GM21576 (cell line): ENCODE results near the gene PCDHGA10.
"Not testable (repeated sequence)": the region's sequence is repeated elsewhere in the genome, so short reads cannot be mapped to it uniquely, and the experiment has no call there.

Experiments used
- ATAC-seq: cut with Tn5 transposase; IDR thresholded peaks from one replicate; pipeline ENCODE4 v1.9.1; 2021; ENCODE audit warnings: mild to moderate bottlenecking, moderate library complexity; ENCODE audit not compliant: unreplicated experiment

Gene PCDHGA10

DNA sequence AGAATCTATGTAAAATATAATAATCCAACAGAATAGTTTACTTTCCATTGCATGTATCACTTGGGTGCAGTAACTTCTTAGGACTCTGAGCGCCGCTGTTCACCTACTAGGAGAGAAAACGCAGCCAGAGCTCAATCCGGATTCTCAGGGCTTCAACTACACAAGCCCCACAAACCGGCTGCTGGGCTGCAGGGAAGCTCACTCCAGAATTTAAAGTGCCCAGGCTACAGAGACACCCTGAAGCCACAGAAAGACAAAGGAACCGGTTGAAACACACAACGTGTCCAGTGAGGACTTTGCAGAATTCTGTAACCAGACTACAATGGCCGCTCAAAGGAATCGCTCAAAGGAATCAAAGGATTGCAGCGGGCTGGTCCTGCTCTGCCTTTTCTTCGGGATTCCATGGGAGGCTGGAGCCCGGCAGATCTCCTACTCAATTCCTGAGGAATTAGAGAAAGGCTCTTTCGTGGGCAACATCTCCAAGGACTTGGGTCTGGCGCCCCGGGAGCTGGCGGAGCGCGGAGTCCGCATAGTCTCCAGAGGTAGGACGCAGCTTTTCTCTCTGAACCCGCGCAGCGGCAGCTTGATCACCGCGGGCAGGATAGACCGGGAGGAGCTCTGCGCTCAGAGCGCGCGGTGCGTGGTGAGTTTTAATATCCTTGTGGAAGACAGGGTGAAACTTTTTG lies at the start of gene PCDHGA10:
TSS of gene PCDHGA10 (plus strand) at position 134 of the 686 bp plus-strand sequence. CDS start at position 323, 189 bp downstream.
- peak; percentile 83 for ATAC-seq

DNA sequence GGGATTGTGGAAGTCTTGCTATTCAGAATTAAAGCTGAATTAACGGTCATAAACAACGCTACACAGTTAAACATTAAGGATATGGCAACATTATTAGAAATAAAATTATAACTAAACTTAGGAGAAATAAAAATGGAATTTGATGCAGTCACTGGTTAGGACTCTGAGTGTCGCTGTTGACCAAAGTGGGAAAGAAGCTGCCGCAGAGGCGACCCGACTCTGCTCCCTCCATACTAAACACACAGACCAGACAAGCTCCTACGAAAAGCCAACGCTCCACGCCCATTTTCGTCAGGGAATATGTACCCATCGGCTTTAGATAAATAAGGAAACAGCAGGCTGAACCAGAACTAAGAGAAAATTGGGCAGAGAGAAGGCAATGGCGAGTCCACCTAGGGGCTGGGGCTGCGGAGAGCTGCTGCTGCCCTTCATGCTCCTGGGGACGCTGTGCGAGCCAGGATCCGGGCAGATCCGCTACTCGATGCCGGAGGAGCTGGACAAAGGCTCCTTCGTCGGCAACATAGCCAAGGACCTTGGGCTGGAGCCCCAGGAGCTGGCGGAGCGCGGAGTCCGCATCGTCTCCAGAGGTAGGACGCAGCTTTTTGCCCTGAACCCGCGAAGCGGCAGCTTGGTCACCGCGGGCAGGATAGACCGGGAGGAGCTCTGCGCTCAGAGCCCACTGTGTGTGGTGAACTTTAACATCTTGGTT lies 48.7 kb upstream of the PCDHGA10 start, which contains the start of gene PCDHGA5:
TSS of gene PCDHGA5 (plus strand) at position 211 of the 709 bp plus-strand sequence. CDS start at position 380, 169 bp downstream.
- ATAC-seq, result no peak

DNA sequence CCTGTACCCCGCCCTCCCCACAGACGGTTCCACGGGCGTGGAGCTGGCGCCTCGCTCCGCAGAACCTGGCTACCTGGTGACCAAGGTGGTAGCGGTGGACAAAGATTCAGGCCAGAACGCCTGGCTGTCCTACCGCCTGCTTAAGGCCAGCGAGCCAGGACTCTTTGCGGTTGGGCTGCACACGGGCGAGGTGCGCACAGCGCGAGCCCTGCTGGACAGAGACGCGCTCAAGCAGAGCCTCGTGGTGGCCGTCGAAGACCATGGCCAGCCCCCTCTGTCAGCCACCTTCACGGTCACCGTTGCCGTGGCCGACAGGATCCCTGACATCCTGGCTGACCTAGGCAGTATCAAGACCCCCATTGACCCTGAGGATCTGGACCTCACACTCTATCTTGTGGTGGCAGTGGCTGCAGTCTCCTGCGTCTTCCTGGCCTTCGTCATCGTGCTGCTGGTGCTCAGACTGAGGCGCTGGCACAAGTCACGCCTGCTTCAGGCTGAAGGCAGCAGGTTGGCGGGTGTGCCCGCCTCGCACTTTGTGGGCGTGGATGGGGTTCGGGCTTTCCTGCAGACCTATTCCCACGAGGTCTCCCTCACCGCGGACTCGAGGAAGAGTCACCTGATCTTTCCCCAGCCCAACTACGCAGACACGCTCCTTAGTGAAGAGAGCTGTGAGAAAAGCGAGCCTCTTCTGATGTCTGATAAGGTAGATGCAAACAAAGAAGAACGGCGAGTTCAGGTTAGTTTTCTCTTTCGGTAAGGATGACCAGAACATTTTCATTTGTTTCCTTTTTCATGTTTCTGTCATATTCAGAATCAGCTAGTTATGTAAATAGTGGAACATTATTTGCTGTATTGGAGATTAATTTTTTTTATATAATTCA lies 46.5 kb upstream of the PCDHGA10 start:
- ATAC-seq, result no peak

DNA sequence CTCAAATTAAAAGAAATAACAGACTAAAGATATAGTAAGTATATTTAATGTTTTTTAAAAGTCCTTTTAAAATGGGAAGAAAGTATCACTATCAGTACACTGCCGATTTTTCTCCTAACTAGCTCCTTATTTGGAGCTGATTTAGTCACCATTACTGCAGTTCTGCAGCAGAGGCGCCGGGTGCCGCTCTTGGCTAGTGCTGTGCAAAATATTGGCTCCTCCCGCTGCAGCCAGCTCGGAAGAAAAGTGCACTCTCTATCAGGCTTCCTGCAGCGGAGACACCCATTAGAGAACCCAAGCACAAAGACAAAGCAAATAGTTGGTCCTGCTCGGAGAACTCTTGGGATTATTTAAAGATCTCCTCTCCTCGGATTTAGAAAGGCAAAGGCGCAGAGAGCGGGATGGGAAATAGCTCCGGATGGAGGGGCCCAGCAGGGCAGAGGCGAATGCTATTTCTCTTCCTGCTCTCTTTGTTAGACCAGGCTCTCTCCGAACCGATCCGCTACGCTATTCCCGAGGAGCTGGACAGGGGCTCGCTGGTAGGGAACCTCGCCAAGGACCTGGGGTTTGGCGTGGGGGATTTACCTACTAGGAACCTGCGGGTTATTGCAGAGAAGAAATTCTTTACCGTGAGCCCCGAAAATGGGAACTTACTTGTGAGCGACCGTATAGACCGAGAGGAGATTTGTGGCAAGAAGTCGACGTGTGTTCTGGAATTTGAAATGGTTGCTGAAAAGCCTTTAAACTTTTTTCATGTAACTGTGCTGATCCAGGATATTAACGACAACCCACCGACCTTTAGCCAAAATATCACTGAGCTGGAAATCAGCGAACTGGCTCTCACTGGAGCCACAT lies 42.6 kb upstream of the PCDHGA10 start, which contains the start of gene PCDHGB3:
TSS of gene PCDHGB3 (plus strand) at position 249 of the 855 bp plus-strand sequence. CDS start at position 402, 153 bp downstream.
- peak; percentile 89 for ATAC-seq

DNA sequence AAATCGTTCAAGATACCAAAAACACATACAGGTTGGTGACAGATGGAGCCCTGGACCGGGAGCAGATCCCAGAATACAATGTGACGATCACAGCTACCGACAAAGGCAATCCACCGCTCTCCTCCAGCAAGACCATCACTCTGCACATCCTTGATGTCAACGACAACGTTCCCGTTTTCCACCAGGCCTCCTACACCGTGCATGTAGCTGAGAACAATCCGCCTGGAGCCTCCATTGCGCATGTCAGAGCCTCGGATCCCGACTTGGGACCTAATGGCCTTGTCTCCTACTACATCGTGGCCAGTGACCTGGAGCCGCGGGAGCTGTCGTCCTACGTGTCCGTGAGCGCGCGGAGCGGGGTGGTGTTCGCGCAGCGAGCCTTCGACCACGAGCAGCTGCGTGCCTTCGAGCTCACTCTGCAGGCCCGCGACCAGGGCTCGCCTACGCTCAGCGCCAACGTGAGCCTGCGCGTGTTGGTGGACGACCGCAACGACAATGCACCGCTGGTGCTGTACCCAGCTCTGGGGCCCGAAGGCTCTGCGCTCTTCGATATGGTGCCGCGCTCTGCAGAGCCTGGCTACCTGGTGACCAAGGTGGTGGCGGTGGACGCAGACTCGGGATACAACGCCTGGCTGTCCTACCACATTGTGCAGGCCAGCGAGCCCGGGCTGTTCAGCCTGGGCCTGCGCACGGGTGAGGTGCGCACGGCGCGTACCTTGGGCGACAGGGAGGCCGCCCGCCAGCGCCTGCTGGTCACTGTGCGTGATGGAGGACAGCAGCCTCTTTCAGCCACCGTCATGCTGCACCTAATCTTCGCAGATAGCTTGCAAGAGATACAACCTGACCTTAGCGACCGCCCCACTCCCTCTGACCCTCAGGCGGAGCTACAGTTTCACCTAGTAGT lies 41.0 kb upstream of the PCDHGA10 start:
- no peak for ATAC-seq

DNA sequence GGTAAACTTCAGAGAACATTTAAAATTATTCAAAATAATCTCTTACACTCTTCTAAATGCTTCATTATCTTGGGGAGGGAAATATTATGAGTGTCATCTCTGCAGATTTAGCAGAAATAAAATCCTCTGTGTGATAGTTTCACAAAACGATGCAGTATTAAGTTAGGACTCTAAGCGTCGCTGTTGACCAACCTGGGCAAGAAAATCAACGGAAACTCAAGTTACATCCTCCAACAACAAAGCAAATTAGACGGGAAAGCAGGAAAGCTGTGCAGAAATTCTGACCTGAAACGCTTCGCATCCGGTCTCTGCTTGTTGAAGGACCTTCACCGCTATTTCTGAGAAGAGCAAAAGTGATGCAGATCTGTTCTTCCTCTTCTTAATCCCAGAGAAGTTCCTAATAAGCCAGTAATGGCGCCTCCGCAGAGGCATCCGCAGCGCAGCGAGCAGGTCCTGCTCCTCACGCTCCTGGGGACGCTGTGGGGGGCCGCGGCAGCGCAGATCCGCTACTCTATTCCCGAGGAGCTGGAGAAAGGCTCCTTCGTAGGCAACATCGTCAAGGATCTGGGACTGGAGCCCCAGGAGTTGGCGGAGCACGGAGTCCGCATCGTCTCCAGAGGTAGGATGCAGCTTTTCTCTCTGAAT lies 39.0 kb upstream of the PCDHGA10 start, which contains the start of gene PCDHGA6:
TSS of gene PCDHGA6 (plus strand) at position 219 of the 645 bp plus-strand sequence. CDS start at position 412, 193 bp downstream.
- ATAC-seq, result no peak

DNA sequence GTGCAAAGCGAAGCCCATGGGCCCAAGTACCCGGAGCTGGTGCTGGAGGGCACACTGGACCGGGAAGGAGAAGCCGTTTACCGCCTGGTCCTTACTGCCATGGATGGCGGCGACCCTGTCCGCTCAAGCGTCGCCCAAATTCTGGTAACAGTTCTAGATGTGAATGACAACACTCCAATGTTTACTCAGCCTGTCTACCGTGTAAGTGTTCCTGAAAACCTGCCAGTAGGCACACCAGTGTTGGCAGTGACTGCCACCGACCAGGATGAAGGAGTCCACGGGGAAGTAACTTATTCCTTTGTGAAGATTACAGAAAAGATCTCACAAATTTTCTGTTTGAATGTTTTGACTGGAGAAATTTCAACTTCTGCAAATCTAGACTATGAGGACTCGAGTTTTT lies 38.2 kb upstream of the PCDHGA10 start:
- no peak for ATAC-seq

DNA sequence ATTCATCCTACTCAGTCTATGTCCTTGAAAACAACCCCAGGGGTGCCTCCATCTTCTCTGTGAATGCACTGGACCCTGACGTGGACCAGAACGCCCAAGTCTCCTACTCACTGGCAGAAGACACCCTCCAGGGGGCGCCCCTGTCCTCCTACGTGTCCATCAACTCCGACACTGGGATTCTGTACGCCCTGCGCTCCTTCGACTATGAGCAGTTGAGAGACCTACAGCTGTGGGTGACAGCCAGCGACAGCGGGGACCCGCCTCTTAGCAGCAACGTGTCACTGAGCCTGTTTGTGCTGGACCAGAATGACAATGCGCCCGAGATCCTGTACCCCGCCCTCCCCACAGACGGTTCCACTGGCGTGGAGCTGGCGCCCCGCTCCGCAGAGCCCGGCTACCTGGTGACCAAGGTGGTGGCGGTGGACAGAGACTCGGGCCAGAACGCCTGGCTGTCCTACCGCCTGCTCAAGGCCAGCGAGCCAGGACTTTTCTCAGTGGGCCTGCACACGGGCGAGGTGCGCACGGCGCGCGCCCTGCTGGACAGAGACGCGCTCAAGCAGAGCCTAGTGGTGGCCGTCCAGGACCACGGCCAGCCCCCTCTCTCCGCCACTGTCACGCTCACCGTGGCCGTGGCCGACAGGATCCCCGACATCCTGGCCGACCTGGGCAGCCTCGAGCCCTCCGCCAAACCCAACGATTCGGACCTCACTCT lies 37.2 kb upstream of the PCDHGA10 start:
- ATAC-seq, result not testable (repeated sequence)

DNA sequence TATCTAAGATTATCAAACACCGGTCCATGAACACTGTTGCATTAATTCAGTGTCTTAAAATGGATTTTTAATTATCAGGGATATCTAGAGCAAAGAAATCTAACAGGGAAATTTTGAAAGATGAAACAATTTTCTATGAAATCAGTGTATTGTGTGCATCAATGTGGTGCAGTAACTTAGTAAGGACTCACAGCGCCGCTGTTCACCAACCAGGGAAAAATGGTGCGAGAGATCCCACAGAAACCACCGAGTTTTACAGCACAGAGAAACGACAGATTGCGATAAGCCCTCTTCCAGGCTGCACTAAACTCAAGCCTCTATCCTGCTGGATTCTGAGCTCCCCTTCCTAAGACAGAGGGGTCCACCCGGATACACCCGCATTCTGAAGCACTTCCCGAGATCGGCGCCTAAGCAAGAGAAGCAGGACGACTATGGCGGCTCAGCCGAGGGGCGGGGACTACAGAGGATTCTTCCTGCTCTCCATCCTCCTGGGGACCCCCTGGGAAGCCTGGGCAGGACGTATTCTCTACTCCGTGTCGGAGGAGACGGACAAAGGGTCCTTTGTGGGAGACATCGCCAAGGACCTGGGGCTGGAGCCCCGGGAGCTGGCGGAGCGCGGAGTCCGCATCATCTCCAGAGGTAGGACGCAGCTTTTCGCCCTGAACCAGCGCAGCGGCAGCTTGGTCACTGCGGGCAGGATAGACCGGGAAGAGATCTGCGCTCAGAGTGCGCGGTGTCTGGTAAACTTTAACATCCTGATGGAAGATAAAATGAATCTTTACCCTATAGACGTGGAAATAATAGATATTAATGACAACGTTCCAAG lies 30.1 kb upstream of the PCDHGA10 start, which contains the start of gene PCDHGA7:
TSS of gene PCDHGA7 (plus strand) at position 274 of the 826 bp plus-strand sequence. CDS start at position 432, 158 bp downstream.
- ATAC-seq, result no peak

DNA sequence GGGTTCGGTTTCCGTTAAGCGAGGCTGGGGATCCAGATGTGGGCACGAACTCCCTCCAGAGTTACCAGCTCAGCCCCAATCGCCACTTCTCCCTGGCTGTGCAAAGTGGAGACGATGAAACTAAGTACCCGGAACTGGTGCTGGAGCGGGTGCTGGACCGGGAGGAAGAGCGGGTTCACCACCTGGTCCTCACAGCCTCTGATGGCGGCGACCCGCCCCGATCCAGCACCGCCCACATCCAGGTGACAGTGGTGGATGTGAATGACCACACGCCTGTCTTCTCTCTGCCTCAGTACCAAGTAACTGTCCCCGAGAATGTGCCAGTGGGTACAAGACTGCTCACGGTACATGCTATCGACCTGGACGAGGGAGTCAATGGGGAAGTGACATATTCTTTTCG lies 29.4 kb upstream of the PCDHGA10 start:
- ATAC-seq, result no peak

DNA sequence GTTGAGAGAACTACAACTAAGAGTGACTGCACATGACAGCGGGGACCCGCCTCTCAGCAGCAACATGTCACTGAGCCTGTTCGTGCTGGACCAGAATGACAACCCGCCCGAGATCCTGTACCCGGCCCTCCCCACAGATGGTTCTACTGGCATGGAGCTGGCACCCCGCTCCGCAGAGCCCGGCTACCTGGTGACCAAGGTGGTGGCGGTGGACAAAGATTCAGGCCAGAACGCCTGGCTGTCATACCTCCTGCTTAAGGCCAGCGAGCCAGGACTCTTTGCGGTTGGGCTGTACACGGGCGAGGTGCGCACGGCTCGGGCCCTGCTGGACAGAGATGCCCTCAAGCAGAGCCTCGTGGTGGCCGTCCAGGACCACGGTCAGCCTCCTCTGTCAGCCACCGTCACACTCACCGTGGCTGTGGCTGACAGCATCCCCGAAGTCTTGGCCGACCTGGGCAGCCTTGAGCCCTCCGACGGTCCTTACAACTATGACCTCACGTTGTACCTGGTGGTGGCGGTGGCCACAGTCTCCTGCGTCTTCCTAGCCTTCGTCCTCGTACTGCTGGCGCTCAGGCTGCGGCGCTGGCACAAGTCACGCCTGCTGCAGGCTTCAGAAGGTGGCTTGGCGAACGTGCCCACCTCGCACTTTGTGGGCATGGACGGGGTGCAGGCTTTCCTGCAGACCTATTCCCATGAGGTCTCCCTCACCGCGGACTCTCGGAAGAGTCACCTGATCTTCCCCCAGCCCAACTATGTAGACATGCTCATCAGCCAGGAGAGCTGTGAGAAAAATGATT lies 28.1 kb upstream of the PCDHGA10 start:
- no peak for ATAC-seq

DNA sequence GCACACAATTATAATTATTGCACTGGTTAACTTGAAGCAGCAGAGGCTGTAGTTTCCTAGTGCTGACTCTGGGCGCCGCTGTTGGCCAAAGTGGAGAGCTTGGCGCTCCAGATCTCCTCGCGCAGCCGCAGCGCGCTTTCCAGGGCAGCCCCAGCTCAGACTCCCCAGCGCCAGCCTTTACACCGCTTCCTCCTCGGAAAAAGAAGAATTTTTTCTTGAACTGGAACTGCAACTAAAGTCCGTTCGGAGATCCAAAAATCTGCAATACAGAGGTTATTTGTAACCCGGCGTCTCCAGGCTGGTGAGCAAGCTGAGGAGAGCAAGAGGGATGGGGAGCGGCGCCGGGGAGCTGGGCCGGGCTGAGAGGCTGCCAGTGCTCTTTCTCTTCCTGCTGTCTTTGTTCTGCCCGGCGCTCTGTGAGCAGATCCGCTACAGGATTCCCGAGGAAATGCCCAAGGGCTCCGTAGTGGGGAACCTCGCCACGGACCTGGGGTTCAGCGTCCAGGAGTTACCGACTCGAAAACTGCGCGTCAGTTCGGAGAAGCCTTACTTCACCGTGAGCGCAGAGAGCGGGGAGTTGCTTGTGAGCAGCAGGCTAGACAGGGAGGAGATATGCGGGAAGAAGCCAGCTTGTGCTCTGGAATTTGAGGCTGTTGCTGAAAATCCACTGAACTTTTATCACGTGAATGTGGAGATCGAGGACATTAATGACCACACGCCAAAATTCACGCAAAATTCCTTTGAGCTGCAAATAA lies 25.1 kb upstream of the PCDHGA10 start, which contains the start of gene PCDHGB4:
TSS of gene PCDHGB4 (plus strand) at position 142 of the 755 bp plus-strand sequence. CDS start at position 329, 187 bp downstream.
- ATAC-seq, result peak; percentile 76

DNA sequence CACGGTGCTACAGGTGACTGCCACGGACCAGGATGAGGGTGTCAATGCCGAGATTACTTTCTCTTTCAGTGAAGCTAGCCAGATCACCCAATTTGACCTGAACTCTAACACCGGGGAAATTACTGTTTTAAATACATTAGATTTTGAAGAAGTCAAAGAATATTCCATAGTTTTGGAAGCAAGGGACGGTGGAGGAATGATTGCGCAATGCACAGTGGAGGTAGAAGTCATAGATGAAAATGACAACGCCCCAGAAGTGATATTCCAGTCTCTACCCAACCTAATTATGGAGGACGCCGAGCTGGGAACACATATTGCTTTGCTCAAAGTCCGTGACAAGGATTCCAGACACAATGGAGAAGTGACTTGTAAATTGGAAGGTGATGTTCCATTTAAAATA lies 24.1 kb upstream of the PCDHGA10 start:
- ATAC-seq, result no peak

DNA sequence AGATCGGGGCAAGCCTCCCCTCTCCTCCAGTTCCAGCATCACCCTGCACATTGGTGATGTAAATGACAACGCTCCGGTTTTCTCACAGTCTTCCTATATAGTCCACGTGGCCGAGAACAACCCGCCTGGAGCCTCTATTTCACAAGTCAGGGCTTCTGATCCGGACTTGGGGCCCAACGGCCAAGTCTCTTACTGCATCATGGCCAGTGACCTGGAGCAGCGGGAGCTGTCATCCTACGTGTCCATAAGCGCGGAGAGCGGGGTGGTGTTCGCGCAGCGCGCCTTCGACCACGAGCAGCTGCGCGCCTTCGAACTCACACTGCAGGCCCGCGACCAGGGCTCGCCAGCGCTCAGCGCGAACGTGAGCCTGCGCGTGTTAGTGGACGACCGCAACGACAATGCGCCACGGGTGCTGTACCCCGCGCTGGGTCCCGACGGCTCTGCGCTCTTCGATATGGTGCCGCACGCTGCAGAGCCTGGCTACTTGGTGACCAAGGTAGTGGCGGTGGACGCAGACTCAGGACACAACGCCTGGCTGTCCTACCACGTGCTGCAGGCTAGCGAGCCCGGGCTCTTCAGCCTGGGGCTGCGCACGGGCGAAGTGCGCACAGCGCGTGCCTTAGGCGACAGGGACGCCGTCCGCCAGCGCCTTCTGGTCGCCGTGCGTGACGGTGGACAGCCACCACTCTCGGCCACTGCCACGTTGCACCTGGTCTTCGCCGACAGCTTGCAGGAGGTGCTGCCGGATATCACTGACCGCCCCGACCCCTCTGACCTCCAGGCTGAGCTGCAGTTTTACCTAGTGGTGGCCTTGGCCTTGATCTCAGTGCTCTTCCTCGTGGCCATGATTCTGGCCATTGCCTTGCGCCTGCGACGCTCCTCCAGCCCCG lies 23.4 kb upstream of the PCDHGA10 start:
- no peak for ATAC-seq
